Epidermal melanocyte (primary cell): Measurements from ENCODE around the gene TGIF2.
"Not testable (repeated sequence)": the region's sequence is repeated elsewhere in the genome, so short reads cannot be mapped to it uniquely, and the experiment has no call there.

Source experiments
- DNase-seq: peaks from one replicate; pipeline ENCODE4 v3.0.0; 2011; ENCODE audit warnings: low spot score; ENCODE audit not compliant: insufficient read length

The TGIF2 gene

GRCh38 chr20:36547186-36548005 is 26.0 kb upstream of the TGIF2 start:
- no peak for DNase-seq

GRCh38 chr20:36548006-36548315 is 25.4 kb upstream of the TGIF2 start:
- no peak for DNase-seq

GRCh38 chr20:36548704-36549627 is 24.4 kb upstream of the TGIF2 start:
- DNase-seq, result no peak

- no peak for DNase-seq
Measured at GRCh38 chr20:36549628-36549941, 23.8 kb upstream of the TGIF2 start.

GRCh38 chr20:36549942-36550789 is 23.2 kb upstream of the TGIF2 start:
- no peak for DNase-seq

GRCh38 chr20:36550790-36551299 is 22.6 kb upstream of the TGIF2 start:
- DNase-seq, result no peak

GRCh38 chr20:36555248-36555647 is 18.1 kb upstream of the TGIF2 start:
- no peak for DNase-seq

- DNase-seq, result no peak
Measured at GRCh38 chr20:36562724-36563123, 10.7 kb upstream of the TGIF2 start.

GRCh38 chr20:36563374-36563773 is 10.0 kb upstream of the TGIF2 start:
- no peak for DNase-seq

GRCh38 chr20:36564078-36564725 is 9.2 kb upstream of the TGIF2 start:
- DNase-seq, result not testable (repeated sequence)

GRCh38 chr20:36564726-36565121 is 8.7 kb upstream of the TGIF2 start:
- not testable (repeated sequence) for DNase-seq

- DNase-seq, result no peak
Measured at GRCh38 chr20:36565520-36565919, 7.9 kb upstream of the TGIF2 start.

GRCh38 chr20:36569847-36570429 is 3.5 kb upstream of the TGIF2 start:
- DNase-seq, result no peak

- no peak for DNase-seq
Measured at GRCh38 chr20:36571564-36572504, 1.6 kb upstream of the TGIF2 start.

GRCh38 chr20:36572701-36573102 is 695 bp upstream of the TGIF2 start:
- DNase-seq, result peak; percentile 27

GRCh38 chr20:36573798-36574365 is 485 bp downstream of the TGIF2 start:
- peak; percentile 49 for DNase-seq

- peak; percentile 36 for DNase-seq
Measured at GRCh38 chr20:36574366-36575135, 1.2 kb downstream of the TGIF2 start.

GRCh38 chr20:36576081-36576445 is 2.7 kb downstream of the TGIF2 start:
- DNase-seq, result no peak
